Hepatocyte (in vitro differentiated cells): ENCODE data around the gene MUC5B. TPM values are rescaled to one million over a fixed set of nuclear protein-coding genes. Genes with fewer than 3 reads are reported as not detected.
A peak's percentile ranks its signal among the peaks of the same experiment; 100 is the strongest.

ENCODE experiments used
- DNase-seq: peaks from one replicate; pipeline ENCODE4 v3.0.0-alpha.2; 2016; ENCODE audit warnings: low spot score
- H2AFZ ChIP-seq: fragments of 200-600 bp; sonication (generic); 2 replicates; pipeline ENCODE4 v1.6.0; 2016; ENCODE audit warnings: antibody characterized with exemption, mild to moderate bottlenecking
- H3K27ac ChIP-seq: fragments of 200-600 bp; sonication (generic); 2 replicates; pipeline ENCODE4 v1.5.1; 2016; ENCODE audit warnings: mild to moderate bottlenecking
- H3K27me3 ChIP-seq: fragments of 200-600 bp; sonication (generic); 2 replicates; pipeline ENCODE4 v1.6.1; 2016
- H3K36me3 ChIP-seq: fragments of 200-600 bp; sonication (generic); replicated peaks from 2 replicates; pipeline ENCODE4 v1.5.1; 2016; ENCODE audit warnings: low read depth; ENCODE audit not compliant: insufficient read depth
- H3K4me1 ChIP-seq: fragments of 200-600 bp; sonication (generic); 2 replicates; pipeline ENCODE4 v1.5.1; 2016; ENCODE audit warnings: mild to moderate bottlenecking, moderate library complexity; ENCODE audit not compliant: insufficient read depth
- H3K4me2 ChIP-seq: fragments of 200-600 bp; sonication (generic); 2 replicates; pipeline ENCODE4 v1.6.0; 2016
- H3K4me3 ChIP-seq: fragments of 200-600 bp; sonication (generic); 2 replicates; pipeline ENCODE4 v1.5.1; 2016; ENCODE audit warnings: mild to moderate bottlenecking
- H3K79me2 ChIP-seq: fragments of 200-600 bp; sonication (generic); 2 replicates; pipeline ENCODE4 v1.6.0; 2017; ENCODE audit warnings: mild to moderate bottlenecking
- H3K9me2 ChIP-seq: fragments of 200-600 bp; sonication (generic); replicated peaks from 2 replicates; pipeline ENCODE4 v1.6.0; 2017; ENCODE audit warnings: mild to moderate bottlenecking; ENCODE audit not compliant: insufficient read depth
- H3K9me3 ChIP-seq: fragments of 200-600 bp; sonication (generic); 2 replicates; pipeline ENCODE4 v1.5.1; 2016; ENCODE audit warnings: low read depth, mild to moderate bottlenecking
- H4K20me1 ChIP-seq: fragments of 200-600 bp; sonication (generic); 2 replicates; pipeline ENCODE4 v1.6.0; 2016; ENCODE audit warnings: mild to moderate bottlenecking; ENCODE audit not compliant: insufficient read depth, poor library complexity, severe bottlenecking
- CTCF ChIP-seq: fragments of 200-600 bp; sonication (generic); IDR thresholded peaks from 2 replicates; pipeline ENCODE4 v1.5.1; 2016; ENCODE audit warnings: antibody characterized with exemption, mild to moderate bottlenecking; ENCODE audit not compliant: poor library complexity
- EZH2 ChIP-seq: fragments of 200-600 bp; sonication (generic); IDR thresholded peaks from 2 replicates; pipeline ENCODE4 v1.6.1; 2016; ENCODE audit warnings: antibody characterized with exemption, mild to moderate bottlenecking, borderline replicate concordance
- EZH2phosphoT487 ChIP-seq: fragments of 200-600 bp; sonication (generic); IDR thresholded peaks from one replicate; pipeline ENCODE4 v1.6.1; 2018; ENCODE audit warnings: antibody characterized with exemption, mild to moderate bottlenecking, low read depth, moderate library complexity; ENCODE audit not compliant: unreplicated experiment, severe bottlenecking
- WGBS: methylation state at CpG from one replicate; pipeline ENCODE4 v1.1.6; 2016; ENCODE audit warnings: low lambda C conversion rate; ENCODE audit errors: missing lambda C conversion rate; 5-methylcytosine and 5-hydroxymethylcytosine counted together
- polyA plus RNA-seq: library from polyadenylated mRNA; unstranded; fragments of >200 nt; fragmentation: Nextera tagmentation; extraction: Ambion mirVana; gene quantifications from 2 replicates; pipeline ENCODE4 v1.2.1, GENCODE V29; 2016
- total RNA-seq: library from RNA; depleted of rRNA; stranded (reverse); fragments of >200 nt; gene quantifications from 2 replicates; pipeline ENCODE4 v1.2.3, GENCODE V29; 2014

MUC5B gene
- total and polyA plus RNA-seq, 2 experiments from 2014 or later: 0.07 to 0.15 TPM

- Histone ChIP-seq H3K4me1 (peaks cover 23% of the 10 kb centered on the region), H3K4me2 (no peak overlapping the region), H2AFZ (no peak overlapping the region), H3K9me2 (no peaks in the 10 kb centered on the region), H3K4me3 (no peak overlapping the region), H4K20me1 (peaks cover 72% of the 10 kb centered on the region), H3K9me3 (no peaks in the 10 kb centered on the region), H3K27me3 (no peaks in the 10 kb centered on the region), H3K27ac (no peak overlapping the region), H3K36me3 (no peaks in the 10 kb centered on the region), H3K79me2 (peaks cover 77% of the 10 kb centered on the region)
- DNase-seq: no peak
- TF ChIP-seq EZH2phosphoT487 (no peak), CTCF (no peak), EZH2 (no peak)
- WGBS: 98% methylated on average over 9 of the region's 9 CpGs
Observed at GRCh38 chr11:1296287-1296686, 73.4 kb downstream of the MUC5B start.

- H3K4me1 ChIP-seq: peaks cover 23% of the 10 kb centered on the region
- no peak overlapping the region for H3K4me3 ChIP-seq
- no peaks in the 10 kb centered on the region for H3K9me2 ChIP-seq
- no peak for DNase-seq
- no peak overlapping the region for H3K27ac ChIP-seq
- H3K9me3 ChIP-seq: no peaks in the 10 kb centered on the region
- no peak overlapping the region for H3K4me2 ChIP-seq
- H3K36me3 ChIP-seq: no peaks in the 10 kb centered on the region
- H3K79me2 ChIP-seq: peaks cover 83% of the 10 kb centered on the region
- H2AFZ ChIP-seq: no peak overlapping the region
- H4K20me1 ChIP-seq: peaks cover 74% of the 10 kb centered on the region
- TF ChIP-seq EZH2 (no peak), EZH2phosphoT487 (no peak), CTCF (no peak)
- WGBS: 94% methylated on average over 24 of the region's 25 CpGs
- H3K27me3 ChIP-seq: no peaks in the 10 kb centered on the region
Observed at GRCh38 chr11:1297011-1297575, 74.2 kb downstream of the MUC5B start.

GRCh38 chr11:1297576-1298473 is 75.0 kb downstream of the MUC5B start:
- peaks cover 78% of the 10 kb centered on the region for H4K20me1 ChIP-seq
- no peak overlapping the region for H2AFZ ChIP-seq
- DNase-seq: no peak
- WGBS: 78% methylated on average over 31 of the region's 31 CpGs
- H3K9me3 ChIP-seq: no peaks in the 10 kb centered on the region
- TF ChIP-seq CTCF: no peak
- no peak for TF ChIP-seq EZH2phosphoT487
- TF ChIP-seq EZH2: no peak
- no peak overlapping the region for H3K4me3 ChIP-seq
- no peaks in the 10 kb centered on the region for H3K9me2 ChIP-seq
- H3K27me3 ChIP-seq: no peaks in the 10 kb centered on the region
- H3K27ac ChIP-seq: peak overlapping the region; percentile 20
- peaks cover 83% of the 10 kb centered on the region for H3K79me2 ChIP-seq
- H3K4me1 ChIP-seq: peaks cover 28% of the 10 kb centered on the region
- H3K4me2 ChIP-seq: no peak overlapping the region
- no peaks in the 10 kb centered on the region for H3K36me3 ChIP-seq
